HG03521 (cell line): ENCODE measurements around the gene ANAPC7.
"Not testable (repeated sequence)": the region's sequence is repeated elsewhere in the genome, so short reads cannot be mapped to it uniquely, and the experiment has no call there.

Experiments used
- ATAC-seq: cut with Tn5 transposase; IDR thresholded peaks from one replicate; pipeline ENCODE4 v1.9.1; 2021; ENCODE audit warnings: mild to moderate bottlenecking, moderate library complexity; ENCODE audit not compliant: unreplicated experiment

Gene ANAPC7, protein sequence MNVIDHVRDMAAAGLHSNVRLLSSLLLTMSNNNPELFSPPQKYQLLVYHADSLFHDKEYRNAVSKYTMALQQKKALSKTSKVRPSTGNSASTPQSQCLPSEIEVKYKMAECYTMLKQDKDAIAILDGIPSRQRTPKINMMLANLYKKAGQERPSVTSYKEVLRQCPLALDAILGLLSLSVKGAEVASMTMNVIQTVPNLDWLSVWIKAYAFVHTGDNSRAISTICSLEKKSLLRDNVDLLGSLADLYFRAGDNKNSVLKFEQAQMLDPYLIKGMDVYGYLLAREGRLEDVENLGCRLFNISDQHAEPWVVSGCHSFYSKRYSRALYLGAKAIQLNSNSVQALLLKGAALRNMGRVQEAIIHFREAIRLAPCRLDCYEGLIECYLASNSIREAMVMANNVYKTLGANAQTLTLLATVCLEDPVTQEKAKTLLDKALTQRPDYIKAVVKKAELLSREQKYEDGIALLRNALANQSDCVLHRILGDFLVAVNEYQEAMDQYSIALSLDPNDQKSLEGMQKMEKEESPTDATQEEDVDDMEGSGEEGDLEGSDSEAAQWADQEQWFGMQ

DNA sequence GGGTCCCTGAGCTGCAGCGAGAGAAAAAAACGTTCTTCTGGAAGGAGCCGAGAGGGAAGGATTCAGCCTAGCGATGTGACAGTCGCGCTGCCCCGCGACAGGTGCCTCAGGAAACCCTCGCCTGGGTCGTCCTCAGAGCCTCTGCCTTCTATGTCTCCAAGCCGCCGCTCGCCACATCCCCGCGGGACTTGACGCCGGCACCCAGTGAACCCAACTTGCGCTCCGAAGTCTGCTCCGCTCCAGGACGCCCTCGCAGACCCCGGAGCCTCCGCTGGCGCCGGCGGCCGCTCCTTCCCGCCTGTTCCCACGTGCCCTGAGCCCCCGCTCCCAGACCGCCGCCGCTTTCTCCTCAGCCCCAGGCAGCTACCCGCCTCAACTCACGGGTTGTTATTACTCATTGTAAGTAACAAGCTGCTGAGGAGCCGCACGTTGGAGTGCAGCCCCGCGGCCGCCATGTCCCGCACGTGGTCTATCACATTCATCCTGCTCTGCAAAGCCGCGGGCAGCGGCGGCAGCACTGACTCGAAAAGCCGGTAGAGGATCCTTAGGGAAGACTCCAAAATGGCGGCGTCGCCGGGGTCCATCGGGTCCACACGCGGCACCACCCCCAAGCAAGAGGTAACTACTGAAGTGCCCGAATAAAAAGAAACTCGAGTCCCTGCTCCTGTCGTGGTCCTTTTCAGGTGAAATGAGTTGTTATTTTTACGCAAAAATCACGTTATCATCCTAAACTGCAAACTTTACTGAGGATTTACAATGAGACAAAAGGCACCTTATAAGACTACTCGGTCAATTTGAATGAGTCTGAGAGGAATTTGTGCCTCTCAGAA is at the start of gene ANAPC7:
Gene ANAPC7 (minus strand): TSS at position 563 of the 830 bp plus-strand sequence. CDS start 81 bp downstream, at position 482.
- ATAC-seq = peak; percentile 67

DNA sequence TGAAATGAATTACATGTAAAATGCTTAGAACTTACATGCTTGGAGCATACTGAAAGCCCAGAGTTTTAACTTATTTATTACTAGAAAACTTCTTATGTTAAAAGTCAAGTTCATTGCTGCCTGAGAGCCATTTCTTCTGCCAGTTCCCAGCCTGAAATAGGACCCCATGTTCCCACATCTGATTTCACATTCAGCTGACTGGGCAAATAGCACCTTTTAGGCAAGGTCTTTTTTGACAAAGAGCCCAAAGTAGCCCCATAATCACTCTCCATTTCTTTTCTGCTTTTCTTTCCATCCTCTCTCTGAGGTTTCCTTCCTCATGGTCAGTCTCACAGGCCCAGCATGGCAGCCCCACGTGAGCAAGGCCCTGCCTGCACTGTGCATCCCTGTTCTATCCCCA is 47.8 kb upstream of the ANAPC7 start:
- ATAC-seq = no peak

DNA sequence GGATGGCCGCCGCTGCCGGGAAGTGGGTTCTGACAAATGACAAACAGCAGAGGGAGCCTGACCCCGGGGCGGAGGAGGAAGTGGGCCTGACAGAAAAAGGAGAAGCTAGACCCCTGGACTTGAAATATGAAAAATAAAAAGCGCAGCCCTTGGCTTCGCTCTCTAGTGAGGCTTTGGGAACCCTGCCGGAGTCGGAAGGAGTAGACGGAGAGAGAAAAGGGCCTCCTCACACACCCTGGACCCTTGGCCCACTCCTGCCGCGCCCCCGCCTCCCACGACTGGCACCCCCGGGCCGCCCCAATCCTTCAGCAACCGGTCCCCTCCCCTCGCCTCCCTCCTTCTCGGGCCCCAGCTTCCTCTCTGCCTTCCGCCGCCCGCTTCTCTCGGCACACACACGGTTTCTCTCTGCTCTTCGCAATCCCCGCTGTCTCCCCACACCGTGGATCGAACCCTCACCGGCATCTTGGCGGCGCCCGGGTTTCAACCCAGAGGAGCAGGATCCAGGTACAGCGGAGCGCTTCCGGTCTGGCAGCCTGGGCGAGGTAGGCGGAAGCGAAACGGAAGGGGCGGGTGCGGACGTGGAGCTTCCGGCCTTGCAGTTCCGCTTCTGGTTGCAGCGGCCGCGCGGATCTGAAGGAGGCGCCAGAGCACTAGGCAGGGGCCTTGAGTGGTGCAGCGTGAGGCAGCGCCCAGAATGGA is 46.4 kb upstream of the ANAPC7 start, which contains the start of gene ARPC3:
Gene ARPC3 (minus strand): TSS at position 539 of the 699 bp plus-strand sequence. CDS start 77 bp downstream, at position 462.
- peak; percentile 92 for ATAC-seq

DNA sequence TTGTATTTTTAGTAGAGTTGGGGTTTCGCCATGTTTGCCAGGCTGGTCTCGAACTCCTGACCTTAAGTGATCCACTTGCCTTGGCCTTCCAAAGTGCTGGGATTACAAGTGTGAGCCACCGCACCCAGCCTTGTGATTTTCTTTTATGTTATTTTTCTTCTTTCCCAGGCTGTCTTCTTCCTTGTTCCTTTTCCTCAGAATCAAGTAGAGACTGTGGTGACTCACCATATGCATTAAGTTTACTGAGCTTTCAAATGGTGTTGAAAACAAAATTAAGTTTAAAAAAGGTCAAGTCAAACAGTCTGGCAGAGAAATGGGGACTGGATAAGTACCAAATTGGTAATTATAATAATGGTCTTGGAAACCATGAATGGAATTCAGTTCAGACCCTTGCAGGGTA is 40.9 kb upstream of the ANAPC7 start:
- no peak for ATAC-seq

DNA sequence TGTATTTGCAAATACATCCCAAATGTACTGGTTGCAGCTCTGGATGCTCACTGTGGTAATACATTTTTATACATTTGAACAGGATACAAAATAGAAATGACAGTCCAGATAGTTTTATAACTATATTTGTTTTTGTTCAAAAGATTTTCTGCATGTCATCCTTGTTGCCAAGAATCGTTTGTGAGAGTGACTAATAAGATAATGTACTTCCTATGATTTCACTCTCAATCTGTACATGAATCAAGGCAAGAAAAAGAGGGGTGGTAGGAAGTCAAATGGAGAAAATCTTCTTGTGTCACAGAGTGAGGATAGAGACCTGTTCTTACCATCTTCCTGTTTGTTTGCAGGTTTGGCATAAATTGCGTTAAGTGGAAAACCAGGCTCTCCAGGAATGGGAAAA is 32.7 kb upstream of the ANAPC7 start:
- ATAC-seq = no peak

DNA sequence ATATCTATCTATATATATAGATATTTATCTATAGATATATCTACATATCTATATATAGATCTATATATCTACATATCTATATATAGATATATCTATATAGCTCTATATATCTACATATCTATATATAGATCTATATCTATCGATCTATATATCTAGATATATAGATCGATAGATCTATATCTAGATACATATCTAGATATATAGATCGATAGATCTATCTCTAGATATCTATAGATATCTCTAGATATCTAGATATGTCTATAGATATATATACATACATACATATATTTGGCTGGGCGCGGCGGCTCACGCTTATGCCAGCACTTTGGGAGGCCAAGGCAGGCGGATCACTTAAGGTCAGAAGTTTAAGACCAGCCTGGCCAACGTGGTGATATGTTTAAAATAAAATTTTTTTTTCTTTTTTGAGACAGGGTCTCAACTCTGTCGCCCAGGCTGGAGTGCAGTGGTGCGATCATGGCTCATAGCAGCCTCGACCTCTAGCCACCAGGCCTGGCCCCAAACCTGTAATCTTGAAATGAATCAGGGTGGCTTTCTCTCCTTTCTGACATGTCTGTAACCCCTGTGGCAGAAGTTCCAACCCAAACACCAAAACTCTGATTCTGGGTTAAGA is 28.6 kb upstream of the ANAPC7 start:
- ATAC-seq = no peak

DNA sequence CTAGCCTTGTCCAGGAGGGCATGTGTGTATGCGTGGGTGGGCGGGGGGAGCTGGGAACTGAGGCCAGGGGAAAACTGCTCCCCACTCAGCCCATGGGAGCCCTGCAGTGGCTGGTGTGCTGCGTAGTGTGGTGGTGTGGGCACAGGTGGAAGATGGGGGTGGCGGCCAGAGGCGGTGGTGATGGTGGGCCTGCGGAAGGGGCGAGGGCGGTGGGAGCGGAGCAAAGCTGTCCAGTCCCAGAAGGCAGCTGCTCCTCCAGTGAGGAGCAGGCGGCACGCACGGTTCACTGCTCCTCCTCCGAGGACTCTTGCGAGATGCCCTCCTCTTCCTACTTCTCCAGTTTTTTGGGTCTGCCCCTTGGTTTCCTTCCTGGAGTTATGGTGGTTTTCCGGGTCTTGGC is 26.2 kb upstream of the ANAPC7 start:
- ATAC-seq = not testable (repeated sequence)

DNA sequence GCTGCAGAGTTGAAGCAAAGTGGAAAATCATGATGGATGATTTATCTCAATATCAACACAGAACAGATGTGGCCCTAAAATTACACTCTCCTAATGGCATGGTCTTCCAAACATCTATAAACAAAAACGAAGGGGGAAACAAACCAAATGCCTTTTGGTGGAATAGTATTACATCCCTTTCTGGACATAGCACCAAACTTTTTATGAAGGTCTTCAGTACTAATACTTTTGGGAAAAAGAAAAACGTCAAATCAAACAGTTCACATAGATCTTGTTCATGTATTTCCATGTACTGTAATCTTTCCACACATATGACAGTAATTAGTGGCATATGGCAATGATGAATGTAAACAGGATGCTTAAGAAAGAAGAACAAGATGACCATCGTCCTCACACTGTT is 22.9 kb upstream of the ANAPC7 start:
- no peak for ATAC-seq

DNA sequence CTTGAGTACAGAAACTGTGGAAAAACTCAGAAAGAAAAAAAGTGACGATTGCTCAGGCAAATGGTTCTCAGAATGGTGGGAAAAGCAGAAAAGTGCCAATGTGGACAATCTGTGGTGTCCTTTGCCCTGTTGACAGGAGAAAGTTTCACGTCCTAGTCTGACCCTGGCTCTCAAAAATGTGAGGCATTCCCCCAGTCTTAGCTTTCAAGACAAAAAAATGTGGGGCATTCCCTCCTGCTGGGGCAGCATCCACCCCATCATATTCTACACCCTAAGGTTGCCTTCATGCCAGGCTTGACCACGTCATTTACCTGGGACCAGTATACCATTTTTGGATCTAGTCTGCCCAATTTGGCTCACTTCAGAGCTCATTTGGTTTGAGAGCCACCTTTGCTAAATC is 20.7 kb upstream of the ANAPC7 start:
- ATAC-seq = no peak

DNA sequence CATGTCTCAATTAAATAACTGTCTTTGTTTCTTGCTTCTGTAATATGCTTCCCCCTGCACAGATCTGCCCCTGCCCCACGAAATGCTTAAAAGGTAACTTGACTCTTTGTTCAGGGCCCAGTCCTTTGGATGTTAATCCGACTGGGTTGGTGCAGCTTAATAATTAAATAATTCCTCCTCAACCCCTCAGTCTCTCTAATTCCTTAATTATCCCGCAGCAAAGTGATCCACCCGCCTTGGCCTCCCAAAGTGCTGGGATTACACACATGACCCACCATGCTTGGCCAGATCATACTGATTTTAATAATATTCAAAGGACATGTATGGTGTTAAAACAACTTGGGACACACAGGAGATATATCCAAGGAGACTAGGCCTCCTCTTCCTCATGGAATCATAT is 18.2 kb upstream of the ANAPC7 start:
- ATAC-seq = no peak

DNA sequence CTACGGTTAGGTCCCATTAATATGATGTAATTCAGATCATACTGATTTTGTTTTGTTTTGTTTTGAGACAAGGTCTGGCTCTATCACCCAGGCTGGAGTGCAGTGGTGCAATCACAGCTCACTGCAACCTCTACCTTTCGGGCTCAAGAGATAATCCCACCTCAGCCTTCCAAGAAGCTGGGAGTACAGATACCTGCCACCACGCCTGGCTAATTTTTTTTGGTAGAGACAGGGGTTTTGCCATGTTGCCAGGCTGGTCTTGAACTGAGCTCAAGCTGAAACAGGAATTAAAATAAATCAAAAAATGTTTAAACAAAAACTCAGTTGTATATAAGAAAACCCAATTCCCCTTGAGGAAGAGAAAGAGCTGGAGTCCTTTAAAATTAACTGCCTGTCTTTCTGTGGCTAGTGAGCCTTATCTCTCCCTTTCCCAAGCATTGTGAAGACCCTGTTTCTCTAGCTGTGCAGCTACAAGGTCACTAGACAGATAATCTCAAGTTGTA is 17.7 kb upstream of the ANAPC7 start:
- ATAC-seq = no peak

DNA sequence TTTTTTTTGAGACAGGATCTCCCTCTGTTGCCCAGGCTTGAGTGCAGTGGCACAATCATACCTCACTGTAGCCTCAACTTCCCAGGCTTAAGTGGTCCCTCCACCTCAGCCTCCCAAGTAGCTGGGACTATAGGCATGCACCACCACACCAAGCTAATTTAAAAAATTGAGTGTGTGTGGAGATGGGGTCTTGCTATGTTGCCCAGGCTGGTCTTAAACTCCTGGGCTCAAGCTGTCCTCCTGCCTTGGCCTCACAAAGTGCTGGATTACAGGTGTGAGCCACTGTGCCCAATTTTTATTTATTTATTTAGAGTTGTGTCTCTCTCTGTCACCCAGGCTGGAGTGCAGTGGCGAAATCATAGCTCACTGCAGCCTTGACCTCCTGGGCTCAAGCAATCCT is 17.1 kb upstream of the ANAPC7 start:
- not testable (repeated sequence) for ATAC-seq

DNA sequence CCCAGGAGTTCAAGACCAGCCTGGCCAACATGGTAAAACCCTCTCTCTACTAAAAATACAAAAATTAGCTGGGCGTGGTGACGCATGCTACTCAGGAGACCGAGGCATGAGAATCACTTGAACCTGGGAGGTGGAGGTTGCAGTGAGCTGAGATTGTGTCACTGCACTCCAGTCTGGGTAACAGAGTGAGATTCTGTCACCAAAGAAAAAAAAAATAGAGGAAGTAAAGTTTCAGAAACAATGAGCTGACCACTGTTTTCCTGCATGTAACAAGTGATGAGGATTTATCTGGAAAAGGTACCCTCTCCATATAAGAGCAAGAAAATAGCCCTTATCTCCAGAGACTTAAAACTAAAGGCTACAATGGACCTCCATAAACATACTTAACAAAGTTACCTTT is 13.6 kb upstream of the ANAPC7 start:
- not testable (repeated sequence) for ATAC-seq

DNA sequence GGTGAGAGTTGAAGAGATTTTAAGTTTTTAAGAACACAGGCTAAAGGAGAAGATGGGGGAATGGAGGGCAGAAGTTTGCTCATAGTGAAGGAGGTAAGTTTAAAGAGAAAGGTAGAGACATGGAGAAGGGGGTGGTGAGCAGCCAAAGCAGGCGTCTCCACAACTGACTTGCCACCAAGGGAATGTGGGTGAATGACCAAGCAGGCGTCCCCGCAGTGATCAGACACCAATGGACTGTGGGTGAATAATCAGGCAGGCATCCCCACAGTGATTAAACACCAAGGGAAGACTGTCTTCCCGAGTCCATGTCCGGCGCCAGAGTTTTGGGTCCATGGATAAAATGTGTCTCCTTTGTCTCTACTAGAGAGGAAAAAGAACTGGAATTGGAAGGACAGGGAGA is 6.6 kb upstream of the ANAPC7 start:
- not testable (repeated sequence) for ATAC-seq

DNA sequence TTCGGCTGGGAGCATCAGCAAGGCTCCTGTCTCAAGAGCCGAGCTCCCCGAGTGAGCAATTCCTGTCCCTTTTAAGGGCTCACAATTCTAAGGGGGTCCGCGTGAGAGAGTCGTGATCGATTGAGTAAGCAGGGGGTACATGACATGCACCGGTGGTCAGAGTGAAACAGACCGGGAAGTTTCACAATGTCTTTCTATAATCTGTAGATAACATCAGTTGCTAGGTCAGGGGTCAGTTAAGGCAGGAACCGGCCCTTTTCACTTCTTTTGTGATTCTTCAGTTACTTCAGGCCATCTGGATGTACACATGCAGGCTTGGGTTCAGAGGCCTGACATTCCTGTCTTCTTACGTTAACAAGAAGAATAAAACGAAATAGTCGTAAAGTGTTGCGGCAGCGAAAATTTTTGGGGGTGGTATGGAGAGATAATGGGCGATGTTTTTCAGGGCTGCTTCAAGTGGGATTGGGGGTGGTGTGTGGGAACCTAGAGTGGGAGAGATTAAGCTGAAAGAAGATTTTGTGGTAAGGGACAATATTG is 1.7 kb upstream of the ANAPC7 start:
- not testable (repeated sequence) for ATAC-seq

DNA sequence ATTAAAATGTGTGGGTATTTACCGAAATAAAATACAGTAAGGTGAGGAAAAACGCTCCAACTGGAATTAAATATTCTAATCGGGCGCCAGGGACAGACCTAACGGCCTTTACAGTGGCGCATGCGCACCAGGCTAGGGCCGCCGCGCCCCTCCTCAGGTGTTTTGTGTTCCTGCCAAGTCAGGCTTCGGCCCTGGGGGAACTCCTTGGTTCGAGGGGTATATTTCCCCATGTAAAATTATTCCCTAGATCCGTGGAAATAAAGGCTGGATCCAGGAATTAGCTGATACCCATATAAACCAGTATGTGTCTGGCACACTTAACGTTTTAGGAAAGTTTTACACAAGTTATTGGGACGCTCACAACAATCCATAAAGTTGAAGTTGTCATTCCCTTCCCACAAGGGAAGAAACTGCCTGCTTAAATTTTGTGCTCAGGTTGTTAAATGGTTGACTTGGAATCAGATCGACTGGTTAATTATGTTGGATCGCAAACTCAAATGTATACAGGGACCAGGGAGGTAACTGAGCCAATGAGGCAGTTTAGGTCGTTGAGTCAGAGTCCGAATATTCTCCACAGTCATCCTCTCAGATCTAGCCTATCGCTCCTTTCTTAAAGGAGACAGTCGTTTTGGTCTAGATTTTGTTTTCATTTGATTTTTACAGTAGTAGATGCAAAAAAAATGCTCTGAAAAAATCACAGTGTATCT is 621 bp upstream of the ANAPC7 start:
- no peak for ATAC-seq

DNA sequence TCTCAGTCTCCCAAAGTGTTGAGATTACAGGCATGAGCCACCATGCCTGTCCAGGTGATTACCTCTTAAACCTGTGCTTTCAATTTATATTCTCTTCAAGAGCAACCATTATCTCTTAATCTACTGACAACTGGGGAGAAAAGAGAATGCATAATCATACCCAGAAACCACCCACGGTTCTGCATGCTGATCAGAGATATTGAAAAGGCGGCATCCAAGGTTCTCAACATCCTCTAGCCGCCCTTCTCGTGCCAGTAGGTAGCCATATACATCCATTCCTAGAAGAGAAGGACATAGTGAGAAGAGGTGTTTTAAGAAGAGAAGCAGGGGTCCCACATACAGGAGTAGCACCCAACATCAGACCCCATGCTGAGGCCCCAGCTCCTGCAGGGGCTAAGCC is 20.8 kb downstream of the ANAPC7 start:
- ATAC-seq = no peak

DNA sequence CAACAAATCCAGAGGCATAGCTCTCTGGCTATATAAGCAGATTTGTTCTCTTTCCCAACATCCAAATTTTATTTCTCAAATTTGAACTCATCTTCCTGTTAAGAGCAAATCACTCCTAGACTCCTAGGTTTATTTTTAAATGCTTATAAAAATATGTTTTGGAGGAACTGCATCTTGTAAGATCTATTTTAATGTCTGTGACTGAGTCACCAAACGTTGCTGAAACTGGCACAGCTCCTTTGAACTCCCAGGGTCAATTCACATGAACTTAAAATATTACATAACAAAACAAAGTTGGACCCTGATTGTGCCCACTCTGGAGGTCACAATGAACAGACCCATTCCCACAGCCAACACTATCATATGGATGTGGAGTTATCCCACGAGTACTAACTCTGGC is 23.9 kb downstream of the ANAPC7 start:
- no peak for ATAC-seq

DNA sequence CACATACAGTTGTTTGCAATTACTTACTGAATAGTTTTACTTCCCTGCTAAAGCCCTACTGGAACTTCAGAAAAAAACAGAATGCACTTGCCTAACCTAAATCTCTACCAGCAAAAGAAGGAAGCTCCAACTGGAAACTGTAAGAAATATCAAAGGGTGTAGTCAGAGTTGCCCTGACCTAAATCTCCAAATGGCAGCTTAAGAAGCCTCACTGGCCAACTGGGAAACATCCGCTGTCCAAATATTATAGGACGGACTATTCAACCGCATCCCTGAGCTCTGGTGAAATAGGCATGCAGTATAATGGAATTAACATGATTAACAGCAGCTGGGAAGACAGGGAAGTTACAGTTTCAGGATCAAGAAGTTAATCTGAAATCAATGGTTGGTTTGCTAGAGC is 24.3 kb downstream of the ANAPC7 start:
- ATAC-seq = no peak
